MM.1S (cell line): ENCODE results near the gene DCANP1.

Experiments used
- DNase-seq: peaks from one replicate; pipeline ENCODE4 v3.0.0-alpha.2; 2015
- H2AFZ ChIP-seq: fragments of 300-600 bp; sonication (generic); 2 replicates; pipeline ENCODE4 v1.6.0; 2016; ENCODE audit warnings: antibody characterized with exemption, low read length
- H3F3A ChIP-seq: fragments of 300-600 bp; sonication (generic); 2 replicates; pipeline ENCODE4 v1.6.1; 2016; ENCODE audit warnings: mild to moderate bottlenecking, antibody characterized with exemption, low read length, moderate library complexity, mixed read lengths; ENCODE audit not compliant: insufficient read depth
- H3K27ac ChIP-seq: fragments of 300-600 bp; sonication (generic); 2 replicates; pipeline ENCODE4 v1.5.1; 2016; ENCODE audit warnings: mild to moderate bottlenecking, low read length
- H3K27me3 ChIP-seq: fragments of 300-600 bp; sonication (generic); replicated peaks from 2 replicates; pipeline ENCODE4 v1.6.0; 2016; ENCODE audit warnings: low read length; ENCODE audit not compliant: insufficient read depth
- H3K36me3 ChIP-seq: fragments of 300-600 bp; sonication (generic); replicated peaks from 2 replicates; pipeline ENCODE4 v1.6.1; 2016; ENCODE audit warnings: mild to moderate bottlenecking, low read length, mixed read lengths; ENCODE audit not compliant: insufficient read depth
- H3K4me1 ChIP-seq: fragments of 300-600 bp; sonication (generic); 2 replicates; pipeline ENCODE4 v1.6.1; 2016; ENCODE audit warnings: low read length, mixed read lengths
- H3K4me2 ChIP-seq: fragments of 300-600 bp; sonication (generic); 2 replicates; pipeline ENCODE4 v1.6.0; 2016; ENCODE audit warnings: low read depth, low read length
- H3K4me3 ChIP-seq: fragments of 300-600 bp; sonication (generic); 2 replicates; pipeline ENCODE4 v1.5.1; 2016; ENCODE audit warnings: low read length, mixed read lengths
- H3K79me2 ChIP-seq: fragments of 300-600 bp; sonication (generic); 2 replicates; pipeline ENCODE4 v1.6.1; 2016; ENCODE audit warnings: mixed run types, low read length, mixed read lengths
- H3K9ac ChIP-seq: fragments of 300-600 bp; sonication (generic); 2 replicates; pipeline ENCODE4 v1.6.1; 2016; ENCODE audit warnings: low read length, mixed read lengths
- H3K9me2 ChIP-seq: fragments of 300-600 bp; sonication (generic); replicated peaks from 2 replicates; pipeline ENCODE4 v1.6.1; 2016; ENCODE audit warnings: mild to moderate bottlenecking, low read length, mixed read lengths; ENCODE audit not compliant: insufficient read depth
- H3K9me3 ChIP-seq: fragments of 300-600 bp; sonication (generic); replicated peaks from 2 replicates; pipeline ENCODE4 v1.6.1; 2016; ENCODE audit warnings: mild to moderate bottlenecking, low read length, mixed read lengths; ENCODE audit not compliant: insufficient read depth
- H4K20me1 ChIP-seq: fragments of 300-600 bp; sonication (generic); 2 replicates; pipeline ENCODE4 v1.6.1; 2016; ENCODE audit warnings: mild to moderate bottlenecking, low read length, moderate library complexity, mixed read lengths; ENCODE audit not compliant: insufficient read depth
- CTCF ChIP-seq: fragments of 300-600 bp; sonication (generic); IDR thresholded peaks from 2 replicates; pipeline ENCODE4 v1.5.1; 2016; ENCODE audit warnings: antibody characterized with exemption, low read length, mixed read lengths
- EZH2 ChIP-seq: fragments of 300-600 bp; sonication (generic); optimal IDR thresholded peaks from 2 replicates; pipeline ENCODE3; 2017; ENCODE audit warnings: low read depth, mild to moderate bottlenecking, antibody characterized with exemption, low read length, mixed read lengths
- EZH2phosphoT487 ChIP-seq: fragments of 300-600 bp; sonication (generic); IDR thresholded peaks from 2 replicates; pipeline ENCODE4 v1.6.1; 2018; ENCODE audit warnings: antibody characterized with exemption, low read length

The DCANP1 gene

GRCh38 chr5:135423146-135423845 lies 23.9 kb downstream of the DCANP1 start:
- H3K79me2 ChIP-seq, result no peaks in the 10 kb centered on the region
- H3K4me2 ChIP-seq, result no peak overlapping the region
- no peak overlapping the region for H3K27ac ChIP-seq
- H2AFZ ChIP-seq, result no peak overlapping the region
- no peaks in the 10 kb centered on the region for H3K4me1 ChIP-seq
- no peak for DNase-seq
- no peaks in the 10 kb centered on the region for H3K27me3 ChIP-seq
- no peaks in the 10 kb centered on the region for H3F3A ChIP-seq
- no peaks in the 10 kb centered on the region for H3K9me2 ChIP-seq
- H3K36me3 ChIP-seq, result no peaks in the 10 kb centered on the region
- no peak overlapping the region for H3K9ac ChIP-seq
- H3K9me3 ChIP-seq, result no peaks in the 10 kb centered on the region
- H3K4me3 ChIP-seq, result no peak overlapping the region
- no peaks in the 10 kb centered on the region for H4K20me1 ChIP-seq
- no peak for TF ChIP-seq EZH2phosphoT487
- TF ChIP-seq EZH2, result no peak
- TF ChIP-seq CTCF, result no peak

GRCh38 chr5:135422419-135422818 lies 24.7 kb downstream of the DCANP1 start:
- H3K9ac ChIP-seq, result no peak overlapping the region
- no peaks in the 10 kb centered on the region for H3K36me3 ChIP-seq
- H3K4me2 ChIP-seq, result no peak overlapping the region
- no peak overlapping the region for H3K4me3 ChIP-seq
- H3K9me3 ChIP-seq, result no peaks in the 10 kb centered on the region
- no peaks in the 10 kb centered on the region for H3K4me1 ChIP-seq
- no peaks in the 10 kb centered on the region for H3K27me3 ChIP-seq
- no peak overlapping the region for H3K27ac ChIP-seq
- no peak overlapping the region for H2AFZ ChIP-seq
- no peak for DNase-seq
- H3F3A ChIP-seq, result no peaks in the 10 kb centered on the region
- H3K79me2 ChIP-seq, result no peaks in the 10 kb centered on the region
- TF ChIP-seq EZH2phosphoT487 (no peak), CTCF (no peak), EZH2 (no peak)
- no peaks in the 10 kb centered on the region for H3K9me2 ChIP-seq
- no peaks in the 10 kb centered on the region for H4K20me1 ChIP-seq

- no peaks in the 10 kb centered on the region for H3K27me3 ChIP-seq
- no peaks in the 10 kb centered on the region for H3K9me3 ChIP-seq
- no peak for DNase-seq
- no peak overlapping the region for H3K9ac ChIP-seq
- H3K9me2 ChIP-seq, result no peaks in the 10 kb centered on the region
- no peaks in the 10 kb centered on the region for H4K20me1 ChIP-seq
- H3F3A ChIP-seq, result no peaks in the 10 kb centered on the region
- TF ChIP-seq EZH2, result no peak
- TF ChIP-seq EZH2phosphoT487, result no peak
- TF ChIP-seq CTCF, result no peak
- no peaks in the 10 kb centered on the region for H3K4me1 ChIP-seq
- no peak overlapping the region for H3K4me2 ChIP-seq
- no peak overlapping the region for H2AFZ ChIP-seq
- H3K36me3 ChIP-seq, result no peaks in the 10 kb centered on the region
- no peaks in the 10 kb centered on the region for H3K79me2 ChIP-seq
- H3K4me3 ChIP-seq, result no peak overlapping the region
- no peak overlapping the region for H3K27ac ChIP-seq
These were observed 30.1 kb downstream of the DCANP1 start for GRCh38 chr5:135417083-135417482.
